AG04449 (cell line): Measurements from ENCODE around the gene ZNF334.

ENCODE experiments used
- CTCF ChIA-PET: fragments of 350-600 bp; formaldehyde crosslinking; extraction: SDS; loops from one replicate; lab custom pipeline; 2021; ENCODE audit warnings: antibody characterized with exemption; lab: Yijun Ruan, JAX
- POLR2A ChIA-PET: fragments of 400-600, 350-600 bp; formaldehyde crosslinking; extraction: SDS; loops from one replicate; lab custom pipeline; 2020; ENCODE audit warnings: antibody characterized with exemption, inconsistent platforms; lab: Yijun Ruan, JAX
- DNase-seq: peaks from one replicate; pipeline ENCODE4 v3.0.0-alpha.2; 2010; ENCODE audit warnings: low read depth, low spot score
- H3K4me3 ChIP-seq: 2 replicates; pipeline ENCODE4 v1.5.1; 2011; ENCODE audit warnings: low read depth, mild to moderate bottlenecking, control low read depth, low read length
- CTCF ChIP-seq: IDR thresholded peaks from one replicate; pipeline ENCODE4 v1.5.1; 2011; ENCODE audit warnings: mild to moderate bottlenecking, moderate library complexity, low read length, control low read depth, inconsistent platforms; ENCODE audit not compliant: insufficient read depth; ENCODE audit errors: missing control alignments

Gene ZNF334

GRCh38 chr20:46543959-46544358 lies 30.6 kb upstream of the ZNF334 start:
- POLR2A ChIA-PET = no interaction called here
- CTCF ChIA-PET = interaction anchor here (1.2 kb wide), 1 partner anchor 17 kb away, joined by 5 read pairs; no protein-coding TSS in a partner anchor
- no peak for DNase-seq
- H3K4me3 ChIP-seq = no peak overlapping the region
- TF ChIP-seq CTCF = no peak

- ChIA-PET POLR2A (no interaction called here), CTCF (no interaction called here)
- no peak for DNase-seq
- TF ChIP-seq CTCF = no peak
- H3K4me3 ChIP-seq = no peak overlapping the region
These were observed 29.7 kb upstream of the ZNF334 start for GRCh38 chr20:46543033-46543432.

GRCh38 chr20:46541229-46541935 lies 28.0 kb upstream of the ZNF334 start:
- POLR2A ChIA-PET = no interaction called here
- no peak for TF ChIP-seq CTCF
- H3K4me3 ChIP-seq = no peak overlapping the region
- DNase-seq = no peak
- CTCF ChIA-PET = interaction anchor here (0.7 to 1.1 kb wide), 2 partner anchors 21 to 147 kb away, joined by 3 read pairs; no protein-coding TSS in a partner anchor

- ChIA-PET CTCF (no interaction called here), POLR2A (no interaction called here)
- no peak for TF ChIP-seq CTCF
- no peak overlapping the region for H3K4me3 ChIP-seq
- no peak for DNase-seq
These were observed 25.8 kb upstream of the ZNF334 start for GRCh38 chr20:46539113-46539512.

GRCh38 chr20:46530640-46531039 lies 17.3 kb upstream of the ZNF334 start:
- TF ChIP-seq CTCF = no peak
- DNase-seq = no peak
- H3K4me3 ChIP-seq = no peak overlapping the region
- CTCF ChIA-PET = no interaction called here
- POLR2A ChIA-PET = no interaction called here

- no peak for DNase-seq
- no peak for TF ChIP-seq CTCF
- ChIA-PET POLR2A (no interaction called here), CTCF (interaction anchor here (8.1 kb wide), 1 partner anchor 157 kb away, joined by 61 read pairs; no protein-coding TSS in a partner anchor)
- no peak overlapping the region for H3K4me3 ChIP-seq
These were observed 10.5 kb upstream of the ZNF334 start for GRCh38 chr20:46523696-46524328.
